ENCODE measurements around the gene SEMA4A. TPM values are rescaled to one million over a fixed set of nuclear protein-coding genes. Genes with fewer than 3 reads are reported as not detected.

SEMA4A gene
- total and polyA plus RNA-seq, 4 donors = 22.7 to 54.9 (median 36.9) TPM

- Histone ChIP-seq H3K9me3 (ENCODE audit: control insufficient read depth in 4 of 4, insufficient read depth in 3 of 4, low read length in 3 of 4) (no peaks in the 10 kb centered on the region), H3K27ac (ENCODE audit: low read depth in 1 of 2, low read length in 1 of 2) (no peak overlapping the region), H3K36me3 (ENCODE audit: control insufficient read depth in 4 of 4, insufficient read depth in 4 of 4, low read length in 4 of 4) (peaks cover 0 to 6% (median 0%) of the 10 kb centered on the region in 4 donors), H3K4me3 (no peak overlapping the region), H3K27me3 (ENCODE audit: control insufficient read depth in 3 of 3, insufficient read depth in 3 of 3, low read length in 2 of 3) (no peaks in the 10 kb centered on the region), H3K4me1 (ENCODE audit: control insufficient read depth in 5 of 5, insufficient read depth in 5 of 5, low read length in 5 of 5) (peaks cover 6 to 33% (median 12%) of the 10 kb centered on the region in 5 donors), H3K9ac (ENCODE audit: insufficient read depth in 1 of 2, low read length in 2 of 2) (no peak overlapping the region)
- ATAC-seq (ENCODE audit: insufficient read depth, low FRiP score) (no peak), DNase-seq (no peak)
- WGBS, 2 donors = 61 to 84% methylated on average over 2 of the region's 2 CpGs
- TF ChIP-seq CTCF (IDR thresholded peaks at IDR 0.05; ENCODE audit: control extremely low read depth, extremely low read depth) = no peak
Observed at GRCh38 chr1:156110252-156110651, 43.1 kb upstream of the SEMA4A start.

GRCh38 chr1:156111355-156111962 is 41.9 kb upstream of the SEMA4A start:
- Histone ChIP-seq H3K4me3 (no peak overlapping the region), H3K4me1 (ENCODE audit: control insufficient read depth in 5 of 5, insufficient read depth in 5 of 5, low read length in 5 of 5) (peaks cover 3 to 33% (median 8%) of the 10 kb centered on the region in 5 donors), H3K27ac (ENCODE audit: low read depth in 1 of 2, low read length in 1 of 2) (no peak overlapping the region), H3K27me3 (ENCODE audit: control insufficient read depth in 3 of 3, insufficient read depth in 3 of 3, low read length in 2 of 3) (no peaks in the 10 kb centered on the region), H3K9me3 (ENCODE audit: control insufficient read depth in 4 of 4, insufficient read depth in 3 of 4, low read length in 3 of 4) (no peaks in the 10 kb centered on the region), H3K9ac (ENCODE audit: insufficient read depth in 1 of 2, low read length in 2 of 2) (no peak overlapping the region), H3K36me3 (ENCODE audit: control insufficient read depth in 4 of 4, insufficient read depth in 4 of 4, low read length in 4 of 4) (peaks cover 0 to 6% (median 0%) of the 10 kb centered on the region in 4 donors)
- TF ChIP-seq CTCF (IDR thresholded peaks at IDR 0.05; ENCODE audit: control extremely low read depth, extremely low read depth) = no peak
- no peak for ATAC-seq (ENCODE audit: insufficient read depth, low FRiP score)
- DNase-seq = no peak
- WGBS, 2 donors = 89 to 92% methylated on average over 4 of the region's 4 CpGs

GRCh38 chr1:156112276-156113137 is 40.9 kb upstream of the SEMA4A start:
- ATAC-seq (ENCODE audit: insufficient read depth, low FRiP score) = no peak
- Histone ChIP-seq H3K36me3 (ENCODE audit: control insufficient read depth in 4 of 4, insufficient read depth in 4 of 4, low read length in 4 of 4) (peaks cover 0 to 6% (median under 1%) of the 10 kb centered on the region in 4 donors), H3K9me3 (ENCODE audit: control insufficient read depth in 4 of 4, insufficient read depth in 3 of 4, low read length in 3 of 4) (no peaks in the 10 kb centered on the region), H3K4me3 (no peak overlapping the region), H3K4me1 (ENCODE audit: control insufficient read depth in 5 of 5, insufficient read depth in 5 of 5, low read length in 5 of 5) (peaks cover 3 to 29% (median 7%) of the 10 kb centered on the region in 5 donors), H3K27me3 (ENCODE audit: control insufficient read depth in 3 of 3, insufficient read depth in 3 of 3, low read length in 2 of 3) (no peaks in the 10 kb centered on the region), H3K9ac (ENCODE audit: insufficient read depth in 1 of 2, low read length in 2 of 2) (no peak overlapping the region), H3K27ac (ENCODE audit: low read depth in 1 of 2, low read length in 1 of 2) (peak overlapping the region in 1 of 2 donors; percentile 63)
- no peak for TF ChIP-seq CTCF (IDR thresholded peaks at IDR 0.05; ENCODE audit: control extremely low read depth, extremely low read depth)
- WGBS, 2 donors = 72 to 75% methylated on average over 10 of the region's 10 CpGs
- DNase-seq = no peak

Measured in lung (tissue), 12 donors.